Liver (tissue), 9 donors: Measurements from ENCODE around the gene MMP20. TPM values are rescaled to one million over a fixed set of nuclear protein-coding genes. Genes with fewer than 3 reads are reported as not detected.

ENCODE experiments used
- DNase-seq: peaks from one replicate; pipeline ENCODE4 v3.0.0-alpha.2; 2017; ENCODE audit warnings: low spot score
- H3K27ac ChIP-seq, 2 donors: one replicate each; pipeline ENCODE4 v1.7.0; 2013; ENCODE audit warnings: inconsistent platforms in 2 of 2, low read length in 2 of 2, control low read depth in 1 of 2, low read depth in 1 of 2, mild to moderate bottlenecking in 1 of 2
- H3K27me3 ChIP-seq, 4 donors: one replicate each; pipeline versions ENCODE4 v1.6.1 to v1.7.0; 2013; ENCODE audit warnings: low read length in 3 of 4, inconsistent platforms in 1 of 4, mild to moderate bottlenecking in 1 of 4, moderate library complexity in 1 of 4; ENCODE audit not compliant: control insufficient read depth in 4 of 4, insufficient read depth in 4 of 4
- H3K36me3 ChIP-seq, 4 donors: one replicate each; pipeline versions ENCODE4 v1.6.1 to v1.7.0; 2013; ENCODE audit warnings: low read length in 3 of 4, mild to moderate bottlenecking in 3 of 4, low read depth in 1 of 4, moderate library complexity in 1 of 4; ENCODE audit not compliant: control insufficient read depth in 4 of 4, insufficient read depth in 3 of 4
- H3K4me1 ChIP-seq, 4 donors: one replicate each; pipeline versions ENCODE4 v1.6.1 to v1.7.0; 2013; ENCODE audit warnings: low read length in 3 of 4, mild to moderate bottlenecking in 3 of 4, moderate library complexity in 1 of 4; ENCODE audit not compliant: control insufficient read depth in 4 of 4, insufficient read depth in 4 of 4
- H3K4me3 ChIP-seq, 3 donors: one replicate each; pipeline versions ENCODE4 v1.6.1 to v1.7.0; 2013; ENCODE audit warnings: low read length in 3 of 3, control low read depth in 1 of 3, low read depth in 1 of 3, mild to moderate bottlenecking in 1 of 3
- H3K9ac ChIP-seq, 2 donors: one replicate each; pipeline ENCODE4 v1.7.0; 2013; ENCODE audit warnings: low read length in 2 of 2, mild to moderate bottlenecking in 2 of 2, moderate library complexity in 2 of 2, control low read depth in 1 of 2, low read depth in 1 of 2
- H3K9me3 ChIP-seq, 4 donors: one replicate each; pipeline versions ENCODE4 v1.6.1 to v1.7.0; 2013; ENCODE audit warnings: low read length in 3 of 4; ENCODE audit not compliant: control insufficient read depth in 4 of 4
- ATF3 ChIP-seq: IDR thresholded peaks from 2 replicates; pipeline ENCODE4 v1.6.1; 2016; ENCODE audit warnings: antibody characterized with exemption
- CTCF ChIP-seq: fragments of 150-350 bp; IDR thresholded peaks from 2 replicates; pipeline ENCODE4 v1.5.1; 2017; ENCODE audit warnings: improper control_type of control experiment, low read depth, low read length; ENCODE audit not compliant: missing input control
- EGR1 ChIP-seq, 2 donors: IDR thresholded peaks; 2 replicates each; pipeline ENCODE4 v1.6.1; 2016 to 2018; ENCODE audit warnings: antibody characterized with exemption in 2 of 2, low read depth in 2 of 2
- FOXA1 ChIP-seq: IDR thresholded peaks from 2 replicates; pipeline ENCODE4 v1.6.1; 2016; ENCODE audit warnings: antibody characterized with exemption
- FOXA2 ChIP-seq: IDR thresholded peaks from 2 replicates; pipeline ENCODE4 v1.6.1; 2016; ENCODE audit warnings: antibody characterized with exemption
- GABPA ChIP-seq, 2 donors: IDR thresholded peaks in 1 of 2; conservative IDR thresholded peaks in 1 of 2; 2 replicates each; pipeline ENCODE4 v1.6.1; 2016; ENCODE audit warnings: antibody characterized with exemption in 2 of 2, mild to moderate bottlenecking in 1 of 2, moderate library complexity in 1 of 2
- HNF4A ChIP-seq, 2 donors: conservative IDR thresholded peaks; 2 replicates each; pipeline ENCODE4 v1.6.1; 2016; ENCODE audit warnings: antibody characterized with exemption in 2 of 2, mild to moderate bottlenecking in 2 of 2
- HNF4G ChIP-seq: IDR thresholded peaks from 2 replicates; pipeline ENCODE4 v1.6.1; 2016; ENCODE audit warnings: antibody characterized with exemption
- JUND ChIP-seq, 2 donors: IDR thresholded peaks; 2 replicates each; pipeline ENCODE4 v1.6.1; 2016; ENCODE audit warnings: antibody characterized with exemption in 2 of 2
- MAX ChIP-seq: IDR thresholded peaks from 2 replicates; pipeline ENCODE4 v1.6.1; 2016; ENCODE audit warnings: antibody characterized with exemption
- NR2F2 ChIP-seq: IDR thresholded peaks from 2 replicates; pipeline ENCODE4 v1.6.1; 2016; ENCODE audit warnings: antibody characterized with exemption
- RAD21 ChIP-seq, 2 donors: IDR thresholded peaks; 2 replicates each; pipeline ENCODE4 v1.6.1; 2016; ENCODE audit warnings: antibody characterized with exemption in 2 of 2, mild to moderate bottlenecking in 2 of 2
- REST ChIP-seq: IDR thresholded peaks from 2 replicates; pipeline ENCODE4 v1.6.1; 2016; ENCODE audit warnings: antibody characterized with exemption, mild to moderate bottlenecking
- RXRA ChIP-seq, 2 donors: IDR thresholded peaks; 2 replicates each; pipeline ENCODE4 v1.6.1; 2017 to 2018; ENCODE audit warnings: antibody characterized with exemption in 2 of 2, mild to moderate bottlenecking in 1 of 2
- SP1 ChIP-seq: IDR thresholded peaks from 2 replicates; pipeline ENCODE4 v1.6.1; 2018; ENCODE audit warnings: antibody characterized with exemption, mild to moderate bottlenecking
- TAF1 ChIP-seq: conservative IDR thresholded peaks from 2 replicates; pipeline ENCODE4 v1.6.1; 2016; ENCODE audit warnings: antibody characterized with exemption, mild to moderate bottlenecking
- YY1 ChIP-seq: IDR thresholded peaks from 2 replicates; pipeline ENCODE4 v1.6.1; 2016; ENCODE audit warnings: antibody characterized with exemption, mild to moderate bottlenecking
- ZBTB33 ChIP-seq: IDR thresholded peaks from 2 replicates; pipeline ENCODE4 v1.6.1; 2016; ENCODE audit warnings: antibody characterized with exemption
- WGBS: extraction: QIAGEN DNeasy Blood & Tissue Kit; methylation state at CpG from one replicate; pipeline ENCODE4 v1.1.7; 2013; 5-methylcytosine and 5-hydroxymethylcytosine counted together
- polyA plus RNA-seq, 2 donors: library from polyadenylated mRNA; stranded (reverse) in 1 of 2; unstranded in 1 of 2; fragments of 200-250 nt in 1 of 2; fragments of >200 nt in 1 of 2; fragmentation: Nextera tagmentation in 1 of 2; extraction: Ambion mirVana in 1 of 2; gene quantifications; one replicate each; pipeline versions ENCODE4 v1.2.1 to v1.2.3, GENCODE V29; 2013 to 2015
- total RNA-seq, 2 donors: library from RNA; depleted of rRNA; stranded (reverse); fragments of >200 nt; gene quantifications; one replicate each; pipeline ENCODE4 v1.2.3, GENCODE V29; 2014
- donor health status: healthy.
- donor health status: healthy.
- donor health status: healthy.
- donor health status: healthy.
- donor health status: healthy.

Gene MMP20
- total and polyA plus RNA-seq, 4 donors: not detected

- H3K27ac ChIP-seq: no peak overlapping the region
- H3K9ac ChIP-seq: no peak overlapping the region
- DNase-seq: no peak
- WGBS: 76% methylated on average over 5 of the region's 5 CpGs
- TF ChIP-seq JUND (IDR thresholded peaks at IDR 0.05): no peak
- TF ChIP-seq MAX: no peak
- TF ChIP-seq HNF4G: no peak
- no peak for TF ChIP-seq RAD21 (IDR thresholded peaks at IDR 0.05)
- TF ChIP-seq ATF3: no peak
- TF ChIP-seq FOXA1: no peak
- no peak for TF ChIP-seq TAF1
- TF ChIP-seq NR2F2: no peak
- TF ChIP-seq HNF4A (conservative IDR thresholded peaks at IDR 0.05): no peak
- no peak for TF ChIP-seq REST
- no peak for TF ChIP-seq RXRA (IDR thresholded peaks at IDR 0.05)
- TF ChIP-seq GABPA (IDR thresholded peaks at IDR 0.05 in 1 of 2, conservative IDR thresholded peaks at IDR 0.05 in 1 of 2): no peak
- TF ChIP-seq CTCF: no peak
- no peak for TF ChIP-seq ZBTB33
- no peak for TF ChIP-seq FOXA2
- no peak for TF ChIP-seq SP1
- TF ChIP-seq EGR1 (IDR thresholded peaks at IDR 0.05; ENCODE audit: low read depth in 2 of 2): no peak
- TF ChIP-seq YY1: no peak
- H3K4me3 ChIP-seq: no peak overlapping the region
- no peaks in the 10 kb centered on the region for H3K9me3 ChIP-seq
- H3K4me1 ChIP-seq: no peaks in the 10 kb centered on the region
- no peaks in the 10 kb centered on the region for H3K27me3 ChIP-seq
- no peaks in the 10 kb centered on the region for H3K36me3 ChIP-seq
Observed at GRCh38 chr11:102553835-102554282, 71.3 kb downstream of the MMP20 start.
